H1 (cell line): ENCODE results near the gene SLC38A2. TPM values are rescaled to one million over a fixed set of nuclear protein-coding genes. Genes with fewer than 3 reads are reported as not detected.

Source experiments
- CTCF ChIA-PET: fragments of 300-600 bp; sonication (Branson Sonifier 250); formaldehyde crosslinking; loops from one replicate; lab custom pipeline; 2021; ENCODE audit not compliant: partially characterized antibody; lab: Charles Lee
- POLR2A ChIA-PET: fragments of 300-600 bp; sonication (Branson Sonifier 250); formaldehyde crosslinking; loops from one replicate; lab custom pipeline; 2021; ENCODE audit warnings: inconsistent platforms; ENCODE audit not compliant: partially characterized antibody; lab: Charles Lee
- DNase-seq, 2 experiments: peaks; one replicate each; pipeline versions ENCODE4 v3.0.0 to v3.0.0-alpha.2; 2010 to 2022; ENCODE audit warnings: low spot score in 2 of 2, low read depth in 1 of 2, mixed read lengths in 1 of 2
- FAIRE-seq: peaks from 2 replicates; lab custom pipeline; 2011; peaks lifted over from hg19 to GRCh38; lab: Jason Lieb, UNC
- H2AFZ ChIP-seq: 2 replicates; pipeline ENCODE4 v1.8.1; 2012; ENCODE audit warnings: low read length, inconsistent platforms
- H2AK5ac ChIP-seq: 2 replicates; pipeline ENCODE4 v1.6.1; 2013; ENCODE audit warnings: low read depth, low read length
- H2BK120ac ChIP-seq: replicated peaks from 2 replicates; pipeline ENCODE3; 2013; ENCODE audit warnings: low read depth, low read length, inconsistent platforms
- H2BK12ac ChIP-seq: 2 replicates; pipeline ENCODE4 v1.6.1; 2013; ENCODE audit warnings: low read depth, low read length
- H2BK15ac ChIP-seq: 2 replicates; pipeline ENCODE4 v1.6.1; 2013; ENCODE audit warnings: low read length
- H2BK20ac ChIP-seq: 2 replicates; pipeline ENCODE4 v1.6.1; 2013; ENCODE audit warnings: low read length
- H2BK5ac ChIP-seq: 2 replicates; pipeline ENCODE4 v1.6.1; 2013; ENCODE audit warnings: low read depth, low read length
- H3K14ac ChIP-seq: 2 replicates; pipeline ENCODE4 v1.6.1; 2013; ENCODE audit warnings: inconsistent platforms; ENCODE audit not compliant: insufficient read length
- H3K18ac ChIP-seq: 2 replicates; pipeline ENCODE4 v1.6.1; 2013; ENCODE audit warnings: low read length; ENCODE audit errors: extremely low read depth
- H3K23ac ChIP-seq: 2 replicates; pipeline ENCODE4 v1.6.1; 2013; ENCODE audit warnings: inconsistent platforms; ENCODE audit not compliant: insufficient read length
- H3K23me2 ChIP-seq: 2 replicates; pipeline ENCODE4 v1.6.1; 2013; ENCODE audit warnings: low read depth, low read length
- H3K27ac ChIP-seq: 2 replicates; pipeline ENCODE4 v1.6.1; 2011; ENCODE audit warnings: low read depth, low read length, inconsistent platforms
- H3K27me3 ChIP-seq, 4 experiments: replicated peaks in 1 of 4; 1 replicate in 1 of 4; 2 replicates in 3 of 4; pipeline versions ENCODE4 v1.6.1 to v1.8.1; 2011 to 2013; ENCODE audit warnings: low read length in 3 of 4, mild to moderate bottlenecking in 3 of 4, inconsistent platforms in 2 of 4, mixed read lengths in 2 of 4, moderate library complexity in 1 of 4; ENCODE audit not compliant: control insufficient read depth in 3 of 4, insufficient read depth in 3 of 4; ENCODE audit errors: extremely low read depth in 1 of 4
- H3K36me3 ChIP-seq, 4 experiments: 2 replicates each; pipeline versions ENCODE4 v1.6.1 to v1.8.1; 2011 to 2013; ENCODE audit warnings: mild to moderate bottlenecking in 4 of 4, low read length in 3 of 4, moderate library complexity in 2 of 4, control low read depth in 1 of 4, inconsistent platforms in 1 of 4; ENCODE audit not compliant: insufficient read depth in 4 of 4, control insufficient read depth in 2 of 4
- H3K4ac ChIP-seq: replicated peaks from 2 replicates; pipeline ENCODE3; 2013; ENCODE audit warnings: low read length, low read depth, mixed read lengths, inconsistent platforms; ENCODE audit not compliant: insufficient read length
- H3K4me1 ChIP-seq, 4 experiments: replicated peaks in 1 of 4; 1 replicate in 1 of 4; 2 replicates in 3 of 4; pipeline versions ENCODE4 v1.6.1 to v1.8.1; 2011 to 2013; ENCODE audit warnings: low read length in 3 of 4, inconsistent platforms in 2 of 4, mixed read lengths in 1 of 4; ENCODE audit not compliant: insufficient read depth in 4 of 4, control insufficient read depth in 3 of 4
- H3K4me2 ChIP-seq, 2 experiments: 2 replicates each; pipeline versions ENCODE4 v1.6.1 to v1.8.1; 2011 to 2013; ENCODE audit warnings: low read depth in 2 of 2, low read length in 2 of 2, control low read depth in 1 of 2, inconsistent platforms in 1 of 2, mild to moderate bottlenecking in 1 of 2; ENCODE audit not compliant: insufficient read depth in 1 of 2
- H3K4me3 ChIP-seq, 4 experiments: fragments of 200-600, 300-600 bp in 1 of 4; sonication (generic), shearing (Covaris generic), sonication (Bioruptor Twin) in 1 of 4; 2 replicates each; pipeline versions ENCODE4 v1.5.1 to v1.8.1; 2011 to 2016; ENCODE audit warnings: low read length in 4 of 4, low read depth in 3 of 4, control low read depth in 2 of 4, inconsistent platforms in 2 of 4, mild to moderate bottlenecking in 2 of 4, mixed read lengths in 1 of 4, moderate library complexity in 1 of 4; ENCODE audit not compliant: insufficient read depth in 2 of 4; ENCODE audit errors: extremely low read depth in 1 of 4
- H3K56ac ChIP-seq: replicated peaks from 2 replicates; pipeline ENCODE3; 2013; ENCODE audit warnings: low read depth, mild to moderate bottlenecking, mixed read lengths, low read length, inconsistent platforms; ENCODE audit not compliant: insufficient read length
- H3K79me1 ChIP-seq: 2 replicates; pipeline ENCODE4 v1.6.1; 2013; ENCODE audit warnings: low read depth, low read length, control low read depth
- H3K79me2 ChIP-seq, 2 experiments: 2 replicates each; pipeline versions ENCODE4 v1.6.1 to v1.8.1; 2012 to 2013; ENCODE audit warnings: low read length in 2 of 2, mild to moderate bottlenecking in 2 of 2, inconsistent platforms in 1 of 2; ENCODE audit not compliant: insufficient read depth in 2 of 2, control insufficient read depth in 1 of 2
- H3K9ac ChIP-seq, 4 experiments: replicated peaks in 1 of 4; 1 replicate in 1 of 4; 2 replicates in 3 of 4; pipeline versions ENCODE4 v1.6.1 to v1.8.1; 2011 to 2013; ENCODE audit warnings: low read depth in 3 of 4, low read length in 3 of 4, control low read depth in 2 of 4, mild to moderate bottlenecking in 2 of 4, moderate library complexity in 2 of 4, inconsistent platforms in 1 of 4; ENCODE audit errors: extremely low read depth in 1 of 4
- H3K9me3 ChIP-seq, 2 experiments: 2 replicates each; pipeline versions ENCODE4 v1.6.1 to v1.8.1; 2012 to 2013; ENCODE audit warnings: mild to moderate bottlenecking in 2 of 2, moderate library complexity in 2 of 2, control low read depth in 1 of 2, inconsistent platforms in 1 of 2, low read depth in 1 of 2, low read length in 1 of 2, mixed read lengths in 1 of 2; ENCODE audit not compliant: insufficient read depth in 2 of 2
- H4K20me1 ChIP-seq, 2 experiments: replicated peaks in 1 of 2; 2 replicates each; pipeline versions ENCODE3 to v1.8.1; 2011 to 2013; ENCODE audit warnings: inconsistent platforms in 2 of 2, low read length in 2 of 2, mild to moderate bottlenecking in 1 of 2; ENCODE audit not compliant: insufficient read depth in 2 of 2, control insufficient read depth in 1 of 2
- H4K5ac ChIP-seq: 2 replicates; pipeline ENCODE4 v1.6.1; 2013; ENCODE audit warnings: low read length, low read depth, mixed read lengths, inconsistent platforms; ENCODE audit not compliant: insufficient read length
- H4K8ac ChIP-seq: 2 replicates; pipeline ENCODE4 v1.8.0; 2013; ENCODE audit warnings: mild to moderate bottlenecking, moderate library complexity, low read length, inconsistent platforms; ENCODE audit not compliant: insufficient read depth; ENCODE audit errors: extremely low read depth
- H4K91ac ChIP-seq: replicated peaks from 2 replicates; pipeline ENCODE3; 2013; ENCODE audit warnings: low read length, mixed read lengths, inconsistent platforms; ENCODE audit not compliant: insufficient read length
- CBX5 ChIP-seq: fragments of 300-800, 300-1000 bp; sonication (generic); IDR thresholded peaks from 2 replicates; pipeline ENCODE4 v1.7.1; 2016; ENCODE audit warnings: antibody characterized with exemption, low read length, low read depth
- JUN ChIP-seq: IDR thresholded peaks from 2 replicates; pipeline ENCODE4 v1.6.1; 2011; ENCODE audit warnings: low read depth, mild to moderate bottlenecking, improper control_type of control experiment, low read length
- POU5F1 ChIP-seq: IDR thresholded peaks from 2 replicates; pipeline ENCODE4 v1.6.1; 2011; ENCODE audit warnings: low read depth, mild to moderate bottlenecking, low read length, moderate library complexity
- RFX5 ChIP-seq: IDR thresholded peaks from 2 replicates; pipeline ENCODE4 v1.6.1; 2011; ENCODE audit warnings: low read depth, low read length, improper control_type of control experiment, borderline replicate concordance
- SIRT6 ChIP-seq: IDR thresholded peaks from one replicate; pipeline ENCODE4 v1.7.1; 2012; ENCODE audit warnings: low read length, inconsistent platforms
- YY1 ChIP-seq: IDR thresholded peaks from 2 replicates; pipeline ENCODE4 v1.6.1; 2011; ENCODE audit warnings: low read depth, mild to moderate bottlenecking, low read length
- WGBS, 2 experiments: shearing (Covaris generic) in 1 of 2; methylation state at CpG; one replicate each; pipeline versions ENCODE4 v1.1.6 to v1.1.7; 2013 to 2015; ENCODE audit warnings: low lambda C conversion rate in 2 of 2, mixed read lengths in 2 of 2, inconsistent platforms in 1 of 2, low coverage in 1 of 2, missing lambda C conversion rate in 1 of 2; ENCODE audit not compliant: insufficient replicate concordance in 2 of 2, insufficient coverage in 1 of 2, insufficient read length in 1 of 2; ENCODE audit errors: extremely low coverage in 1 of 2, missing lambda C conversion rate in 1 of 2; 5-methylcytosine and 5-hydroxymethylcytosine counted together
- polyA plus RNA-seq, 7 experiments: library from polyadenylated mRNA; depleted of rRNA in 3 of 7; stranded (reverse) in 5 of 7; unstranded in 2 of 7; fragments of >200 nt in 5 of 7; fragments of 200-250 nt in 2 of 7; gene quantifications; 1 replicate in 5 of 7; 2 replicates in 1 of 7; 4 replicates in 1 of 7; pipeline versions ENCODE4 v1.2.1 to v1.2.3, GENCODE V29; 2011 to 2013; ENCODE audit warnings: missing spikeins in 2 of 7, mixed read lengths in 2 of 7
- total RNA-seq: library from RNA; stranded (reverse); fragmentation: NEBNext Ultra II Directional; extraction: Animal tissue kit (Norgen Biotek cat#: 25700); gene quantifications from 2 replicates; pipeline ENCODE4 v1.2.1, GENCODE V29; 2021
- TF ChIP-seq, protein P1 (sequence below): IDR thresholded peaks from 2 replicates; pipeline ENCODE4 v1.6.1; 2012; ENCODE audit warnings: inconsistent platforms
- TF ChIP-seq, protein P2 (sequence below): IDR thresholded peaks from 2 replicates; pipeline ENCODE4 v1.6.1; 2012; ENCODE audit warnings: inconsistent platforms

SLC38A2 gene
- total and polyA plus RNA-seq, 2 of the 8 experiments (the other 6 are each of a cell fraction or from before 2014, with no cell fraction given) = 163 to 684 TPM

DNA sequence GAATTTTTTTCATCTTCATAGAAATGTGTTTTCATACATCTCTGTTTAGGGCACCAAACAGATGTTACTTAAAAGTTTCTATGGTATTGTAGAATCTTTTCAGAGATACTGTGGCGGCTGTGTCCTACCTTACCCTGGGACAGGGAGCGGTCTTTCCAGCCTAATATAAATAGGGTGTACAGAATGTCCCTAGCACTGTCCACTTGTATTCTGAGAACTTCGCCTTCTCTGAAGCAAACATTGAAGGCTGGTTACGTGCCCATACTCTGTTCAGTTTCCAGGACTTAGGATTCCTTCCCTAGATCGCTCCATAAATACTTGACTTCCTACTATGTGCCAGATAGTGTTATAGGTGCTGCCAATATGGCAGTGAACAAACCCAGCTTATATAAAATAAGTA is 24.3 kb upstream of the SLC38A2 start:
- Histone ChIP-seq H3K9me3 (peaks cover 6 to 10% of the 10 kb centered on the region in 2 experiments; a peak in 3 of 4 replicates), H3K27me3 (no peaks in the 10 kb centered on the region), H2AFZ (no peak overlapping the region), H3K4me2 (no peak overlapping the region), H3K79me2 (no peaks in the 10 kb centered on the region), H3K27ac (no peak overlapping the region), H3K18ac (no peak overlapping the region), H3K9ac (no peak overlapping the region), H3K4ac (no peak overlapping the region), H3K23me2 (no peaks in the 10 kb centered on the region; the same call in 1 of the 2 replicates), H3K14ac (no peak overlapping the region), H4K8ac (no peak overlapping the region), H3K36me3 (peaks cover 0 to 23% (median 7%) of the 10 kb centered on the region in 4 experiments; a peak in 3 of 8 replicates), H2BK12ac (no peak overlapping the region), H3K79me1 (no peaks in the 10 kb centered on the region), H3K56ac (no peak overlapping the region), H2BK15ac (no peak overlapping the region), H2BK5ac (no peak overlapping the region), H3K23ac (no peak overlapping the region), H4K5ac (no peak overlapping the region), H2BK120ac (no peak overlapping the region), H2AK5ac (no peak overlapping the region), H4K91ac (no peak overlapping the region), H3K4me3 (no peak overlapping the region), H4K20me1 (no peaks in the 10 kb centered on the region), H3K4me1 (peaks cover 0 to 6% (median 4%) of the 10 kb centered on the region in 4 experiments; a peak in 4 of 7 replicates), H2BK20ac (no peak overlapping the region)
- DNase-seq (no peak), FAIRE-seq (no peak)
- CTCF ChIA-PET = no interaction called here
- WGBS, 2 experiments = 95% methylated on average over 5 of the region's 5 CpGs; no CpG with 5 or more reads in 1 of the 2 experiments
- POLR2A ChIA-PET = interaction anchor here (1.0 to 1.9 kb wide), 3 partner anchors 10 to 34 kb away, joined by 3 to 6 read pairs (median 5); no protein-coding TSS in a partner anchor
- TF ChIP-seq RFX5 (no peak), POU5F1 (no peak), CBX5 (no peak), SIRT6 (no peak), YY1 (no peak), JUN (no peak)
- TF ChIP-seq, protein P1, sequence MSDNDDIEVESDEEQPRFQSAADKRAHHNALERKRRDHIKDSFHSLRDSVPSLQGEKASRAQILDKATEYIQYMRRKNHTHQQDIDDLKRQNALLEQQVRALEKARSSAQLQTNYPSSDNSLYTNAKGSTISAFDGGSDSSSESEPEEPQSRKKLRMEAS = no peak
- TF ChIP-seq, protein P2, sequence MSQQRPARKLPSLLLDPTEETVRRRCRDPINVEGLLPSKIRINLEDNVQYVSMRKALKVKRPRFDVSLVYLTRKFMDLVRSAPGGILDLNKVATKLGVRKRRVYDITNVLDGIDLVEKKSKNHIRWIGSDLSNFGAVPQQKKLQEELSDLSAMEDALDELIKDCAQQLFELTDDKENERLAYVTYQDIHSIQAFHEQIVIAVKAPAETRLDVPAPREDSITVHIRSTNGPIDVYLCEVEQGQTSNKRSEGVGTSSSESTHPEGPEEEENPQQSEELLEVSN = no peak
